HL-60/S4 (cell line): ENCODE measurements around the gene MMP14.

Source experiments
- in situ Hi-C: fragments of 300-500 bp; cut with MboI; formaldehyde crosslinking; loops from 2 replicates; pipeline ENCODE4 v1.14.3; 2022; ENCODE audit warnings: low sequenced_read_pairs

MMP14 gene

DNA sequence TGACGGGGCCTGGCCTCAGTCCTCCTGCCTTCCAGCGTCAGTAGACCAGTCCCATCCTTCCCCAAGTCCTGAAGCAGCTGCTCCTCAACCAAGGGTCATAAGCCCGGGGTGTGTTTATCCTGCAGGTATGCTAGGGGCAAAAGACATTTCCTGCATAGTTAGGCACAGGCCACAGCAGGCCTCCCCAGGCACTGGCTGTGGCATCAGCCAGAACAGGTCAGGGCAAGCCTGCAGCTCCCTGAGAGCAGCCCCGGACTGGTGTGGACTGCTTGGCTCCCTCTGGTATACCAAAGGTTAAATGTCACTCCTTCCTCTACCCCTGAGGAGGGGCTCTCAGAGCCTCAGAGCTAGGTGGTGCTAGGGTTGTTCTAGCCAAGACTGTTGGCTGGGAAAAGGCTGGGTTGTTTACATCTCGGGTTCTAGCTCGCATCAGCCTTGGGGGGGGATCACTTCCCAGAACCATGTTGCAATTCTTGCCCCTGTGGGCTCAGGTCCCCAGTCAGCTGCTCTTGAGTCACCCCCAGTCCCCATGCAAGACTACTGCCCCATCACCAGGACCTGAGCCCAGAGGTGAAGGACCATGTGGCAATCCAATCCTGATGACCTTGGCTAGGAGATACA is 2.9 kb downstream of the MMP14 start:
- in situ Hi-C loops: no loop called here

DNA sequence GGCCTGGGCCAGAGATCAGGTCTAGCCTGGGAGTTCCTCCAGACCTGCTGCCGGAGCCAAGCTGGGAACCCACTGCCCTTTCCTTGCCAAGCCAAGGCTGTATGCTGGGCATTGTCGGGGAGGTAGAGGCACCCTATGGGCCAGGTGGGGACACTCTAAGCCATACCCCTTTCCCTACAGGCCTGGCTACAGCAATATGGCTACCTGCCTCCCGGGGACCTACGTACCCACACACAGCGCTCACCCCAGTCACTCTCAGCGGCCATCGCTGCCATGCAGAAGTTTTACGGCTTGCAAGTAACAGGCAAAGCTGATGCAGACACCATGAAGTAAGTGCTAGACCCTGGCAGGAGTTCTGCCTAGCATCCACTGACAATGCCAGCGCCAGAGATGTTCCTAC is 4.9 kb downstream of the MMP14 start:
- in situ Hi-C loops: loop anchor here (10.0 kb wide), 1 partner anchor 277 kb away; no protein-coding TSS in a partner anchor

- in situ Hi-C loops: loop anchor here (10.0 kb wide), 1 partner anchor 277 kb away; no protein-coding TSS in a partner anchor
Measured at GRCh38 chr14:22841769-22842168, 5.4 kb downstream of the MMP14 start.

- in situ Hi-C loops: loop anchor here (10.0 kb wide), 1 partner anchor 278 kb away; no protein-coding TSS in a partner anchor
Measured at GRCh38 chr14:22842211-22843122, 6.1 kb downstream of the MMP14 start.

GRCh38 chr14:22843123-22843925 is 6.9 kb downstream of the MMP14 start:
- in situ Hi-C loops: loop anchor here (10.0 kb wide), 1 partner anchor 279 kb away; no protein-coding TSS in a partner anchor

- in situ Hi-C loops: loop anchor here (10.0 kb wide), 1 partner anchor 280 kb away; no protein-coding TSS in a partner anchor
Measured at GRCh38 chr14:22844221-22845102, 8.1 kb downstream of the MMP14 start.

DNA sequence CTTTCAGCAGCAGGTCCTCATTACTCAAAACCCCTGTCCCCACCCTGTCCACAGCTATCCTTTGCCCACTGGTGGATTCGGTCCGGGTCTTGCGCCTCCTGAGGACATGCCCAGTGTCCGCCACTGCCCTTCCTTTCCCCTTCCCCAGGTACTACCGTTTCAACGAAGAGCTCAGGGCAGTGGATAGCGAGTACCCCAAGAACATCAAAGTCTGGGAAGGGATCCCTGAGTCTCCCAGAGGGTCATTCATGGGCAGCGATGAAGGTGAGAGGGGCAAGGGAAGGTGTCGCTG is 8.7 kb downstream of the MMP14 start:
- in situ Hi-C loops: loop anchor here (10.0 kb wide), 1 partner anchor 280 kb away; no protein-coding TSS in a partner anchor

GRCh38 chr14:22845821-22846625 is 9.6 kb downstream of the MMP14 start:
- in situ Hi-C loops: loop anchor here (10.0 kb wide), 1 partner anchor 281 kb away; no protein-coding TSS in a partner anchor

DNA sequence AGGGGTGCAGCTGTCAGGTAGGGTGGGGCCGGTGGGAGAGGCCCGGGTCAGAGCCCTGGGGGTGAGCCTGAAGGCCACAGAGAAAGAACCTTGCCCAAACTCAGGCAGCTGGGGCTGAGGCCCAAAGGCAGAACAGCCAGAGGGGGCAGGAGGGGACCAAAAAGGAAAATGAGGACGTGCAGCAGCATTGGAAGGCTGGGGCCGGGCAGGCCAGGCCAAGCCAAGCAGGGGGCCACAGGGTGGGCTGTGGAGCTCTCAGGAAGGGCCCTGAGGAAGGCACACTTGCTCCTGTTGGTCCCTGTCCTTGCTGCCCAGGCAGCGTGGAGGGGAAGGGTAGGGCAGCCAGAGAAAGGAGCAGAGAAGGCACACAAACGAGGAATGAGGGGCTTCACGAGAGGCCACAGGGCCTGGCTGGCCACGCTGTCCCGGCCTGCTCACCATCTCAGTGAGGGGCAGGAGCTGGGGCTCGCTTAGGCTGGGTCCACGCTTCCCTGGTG is 10.5 kb downstream of the MMP14 start:
- in situ Hi-C loops: loop anchor here (10.0 kb wide), 1 partner anchor 282 kb away; no protein-coding TSS in a partner anchor

GRCh38 chr14:22847661-22848341 is 11.4 kb downstream of the MMP14 start:
- in situ Hi-C loops: loop anchor here (10.0 kb wide), 1 partner anchor 283 kb away; no protein-coding TSS in a partner anchor

DNA sequence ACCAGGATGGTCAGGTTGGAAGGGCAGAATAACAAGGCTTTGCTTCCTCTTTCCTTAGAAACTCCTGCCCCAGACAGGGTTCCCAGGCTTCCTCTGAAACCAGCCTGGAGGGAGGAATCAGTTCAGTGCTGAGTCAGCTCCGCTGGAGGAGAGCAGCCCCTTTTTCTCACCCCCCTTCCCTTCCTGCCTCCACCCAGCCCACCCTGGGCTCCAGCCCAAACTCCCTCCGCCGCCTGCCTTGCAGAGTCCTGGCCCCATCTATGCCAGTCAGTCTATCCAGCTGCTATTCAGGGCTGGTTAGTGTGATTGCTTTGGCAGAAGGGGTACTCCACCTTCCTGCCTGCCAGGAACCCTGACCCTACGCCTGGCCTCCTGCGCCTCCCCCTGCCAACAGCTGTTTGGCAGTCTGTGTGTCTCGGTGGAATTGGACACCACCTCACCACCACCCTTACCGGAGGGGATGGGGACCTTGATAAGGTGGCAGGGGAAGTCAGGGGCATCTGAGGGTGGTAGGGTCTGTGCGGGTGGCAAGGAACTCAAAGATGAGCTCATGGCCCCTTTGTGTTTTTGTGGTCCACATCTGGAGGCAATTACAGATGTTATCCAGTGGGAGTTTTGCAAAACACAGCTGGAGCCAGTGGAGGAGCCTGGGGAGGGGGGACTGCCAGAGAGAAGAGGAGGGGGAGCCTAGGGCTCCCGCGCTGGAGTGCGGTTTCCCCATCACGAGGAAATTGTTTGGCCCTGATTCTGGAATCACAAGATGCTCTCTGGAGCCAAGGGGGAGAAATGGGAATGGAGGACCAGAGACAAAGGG is 12.2 kb downstream of the MMP14 start:
- in situ Hi-C loops: loop anchor here (10.0 kb wide), 1 partner anchor 284 kb away; no protein-coding TSS in a partner anchor

- in situ Hi-C loops: loop anchor here (10.0 kb wide), 1 partner anchor 285 kb away; no protein-coding TSS in a partner anchor
Measured at GRCh38 chr14:22849212-22849819, 12.9 kb downstream of the MMP14 start.

DNA sequence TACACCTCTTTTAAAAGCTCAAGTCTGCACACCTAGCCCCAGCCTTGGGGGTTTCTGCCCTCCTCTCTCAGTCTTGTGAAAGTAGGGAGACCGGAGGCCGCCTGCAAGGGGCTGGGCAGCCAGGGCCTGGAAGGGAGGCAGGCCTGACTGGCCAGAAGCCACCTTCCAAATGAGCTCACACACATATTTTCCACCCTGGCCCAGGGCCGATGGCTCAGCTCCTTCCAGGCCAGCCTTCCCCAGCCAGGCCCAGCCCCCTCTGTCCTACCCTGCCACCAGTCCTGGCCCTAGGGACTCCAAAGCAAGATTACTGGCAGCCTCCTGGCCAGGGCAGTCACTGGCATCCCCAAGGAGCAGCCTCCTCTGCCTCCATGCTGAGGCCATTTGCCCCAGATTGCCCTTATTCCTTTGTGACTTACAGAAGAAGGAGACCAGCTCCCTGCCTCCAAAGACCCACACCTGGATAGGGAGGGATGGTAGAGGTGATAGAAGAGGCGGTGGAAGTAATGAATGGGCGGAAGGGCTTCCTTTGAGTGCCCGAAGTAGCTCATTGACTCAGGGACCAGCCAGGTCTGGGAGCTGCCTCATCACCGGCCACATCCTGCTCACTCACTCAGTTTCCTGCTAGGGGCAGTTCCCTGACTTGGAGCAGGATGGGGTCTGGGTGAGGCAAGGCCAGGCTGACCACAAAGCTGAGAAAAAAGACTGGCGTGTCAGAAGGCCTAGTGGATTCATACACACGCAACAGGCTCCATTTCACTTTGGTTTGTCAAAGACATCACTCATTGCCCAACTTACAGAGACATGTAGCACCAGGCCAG is 14.8 kb downstream of the MMP14 start:
- in situ Hi-C loops: loop anchor here (10.0 kb wide), 1 partner anchor 76 kb away; no protein-coding TSS in a partner anchor

GRCh38 chr14:22852178-22852577 is 15.8 kb downstream of the MMP14 start:
- in situ Hi-C loops: loop anchor here (10.0 kb wide), 1 partner anchor 77 kb away; no protein-coding TSS in a partner anchor

GRCh38 chr14:22852599-22852939 is 16.2 kb downstream of the MMP14 start:
- in situ Hi-C loops: loop anchor here (10.0 kb wide), 1 partner anchor 78 kb away; no protein-coding TSS in a partner anchor
